Neural progenitor cell (in vitro differentiated cells): ENCODE results near the gene PHACTR1. TPM values are rescaled to one million over a fixed set of nuclear protein-coding genes. Genes with fewer than 3 reads are reported as not detected.

Experiments used
- DNase-seq: peaks from one replicate; pipeline ENCODE4 v3.0.0-alpha.2; 2016; ENCODE audit warnings: low spot score
- H2AFZ ChIP-seq: fragments of 200-600 bp; sonication (generic); replicated peaks from 2 replicates; pipeline ENCODE4 v1.6.1; 2016; ENCODE audit warnings: antibody characterized with exemption
- H3F3A ChIP-seq: fragments of 200-600 bp; sonication (generic); 2 replicates; pipeline ENCODE4 v1.6.1; 2016; ENCODE audit warnings: antibody characterized with exemption, low read depth
- H3K27ac ChIP-seq: fragments of 200-600 bp; sonication (generic); 2 replicates; pipeline ENCODE4 v1.5.1; 2016; ENCODE audit warnings: mild to moderate bottlenecking
- H3K27me3 ChIP-seq: fragments of 200-600 bp; sonication (generic); 2 replicates; pipeline ENCODE4 v1.6.1; 2016; ENCODE audit warnings: mild to moderate bottlenecking, moderate library complexity
- H3K36me3 ChIP-seq: fragments of 200-600 bp; sonication (generic); 2 replicates; pipeline ENCODE4 v1.5.1; 2016
- H3K4me1 ChIP-seq: fragments of 200-600 bp; sonication (generic); 2 replicates; pipeline ENCODE4 v1.6.1; 2016; ENCODE audit warnings: mixed run types
- H3K4me2 ChIP-seq: fragments of 200-600 bp; sonication (generic); 2 replicates; pipeline ENCODE4 v1.6.1; 2016
- H3K4me3 ChIP-seq: fragments of 200-600 bp; sonication (generic); 2 replicates; pipeline ENCODE4 v1.5.1; 2016
- H3K79me2 ChIP-seq: fragments of 200-600 bp; sonication (generic); 2 replicates; pipeline ENCODE4 v1.6.1; 2016; ENCODE audit warnings: low read depth
- H3K9ac ChIP-seq: fragments of 200-600 bp; sonication (generic); 2 replicates; pipeline ENCODE4 v1.6.1; 2016
- H3K9me3 ChIP-seq: fragments of 200-600 bp; sonication (generic); 2 replicates; pipeline ENCODE4 v1.5.1; 2016; ENCODE audit warnings: low read depth
- H4K20me1 ChIP-seq: fragments of 200-600 bp; sonication (generic); 2 replicates; pipeline ENCODE4 v1.6.1; 2016; ENCODE audit warnings: low read depth
- H3K27ac Mint-ChIP-seq: 3 replicates; pipeline ENCODE4 v1.8.0; 2021; ENCODE audit warnings: mixed read lengths
- H3K27me3 Mint-ChIP-seq: 2 replicates; pipeline ENCODE4 v1.8.0; 2022; ENCODE audit warnings: low read depth, mild to moderate bottlenecking, inconsistent platforms, moderate library complexity, mixed read lengths; ENCODE audit not compliant: insufficient read depth
- H3K36me3 Mint-ChIP-seq: 3 replicates; pipeline ENCODE4 v1.8.0; 2021; ENCODE audit warnings: mixed read lengths
- H3K4me1 Mint-ChIP-seq: 3 replicates; pipeline ENCODE4 v1.8.0; 2021; ENCODE audit warnings: mixed read lengths
- H3K4me3 Mint-ChIP-seq: 3 replicates; pipeline ENCODE4 v1.8.0; 2021; ENCODE audit warnings: mild to moderate bottlenecking, moderate library complexity, mixed read lengths
- H3K9me3 Mint-ChIP-seq: 3 replicates; pipeline ENCODE4 v1.8.0; 2020; ENCODE audit warnings: mixed read lengths
- EZH2 ChIP-seq: fragments of 200-600 bp; sonication (generic); IDR thresholded peaks from 2 replicates; pipeline ENCODE4 v1.6.1; 2017; ENCODE audit warnings: antibody characterized with exemption, mild to moderate bottlenecking, moderate library complexity
- EZH2phosphoT487 ChIP-seq: fragments of 200-600 bp; sonication (generic); IDR thresholded peaks from 2 replicates; pipeline ENCODE4 v1.6.1; 2017; ENCODE audit warnings: antibody characterized with exemption
- total RNA-seq: library from RNA; depleted of rRNA; stranded (reverse); fragments of >200 nt; gene quantifications from 2 replicates; pipeline ENCODE4 v1.2.3, GENCODE V29; 2015; ENCODE audit warnings: low replicate concordance
- TF ChIP-seq, protein P1 (sequence below): fragments of 200-600 bp; sonication (generic); IDR thresholded peaks from 2 replicates; pipeline ENCODE4 v1.5.1; 2017; ENCODE audit warnings: antibody characterized with exemption, mild to moderate bottlenecking

PHACTR1 gene
- total RNA-seq, 1 donor from 2014 or later: 2.4 TPM

GRCh38 chr6:13332349-13332706 lies 615.8 kb downstream of the PHACTR1 start:
- Histone ChIP-seq H3K36me3 (no peaks in the 10 kb centered on the region), H3F3A (peaks cover 8% of the 10 kb centered on the region), H3K79me2 (peaks cover 6% of the 10 kb centered on the region), H3K27ac (no peak overlapping the region), H2AFZ (no peak overlapping the region), H3K9ac (no peak overlapping the region), H3K9me3 (no peaks in the 10 kb centered on the region), H3K4me2 (no peak overlapping the region), H3K4me3 (no peak overlapping the region), H3K27me3 (no peaks in the 10 kb centered on the region), H3K4me1 (peaks cover 2% of the 10 kb centered on the region), H4K20me1 (no peaks in the 10 kb centered on the region)
- Mint-ChIP-seq H3K27ac (no peak overlapping the region), H3K36me3 (no peaks in the 10 kb centered on the region), H3K27me3 (peaks cover 4% of the 10 kb centered on the region), H3K9me3 (no peaks in the 10 kb centered on the region), H3K4me1 (peaks cover 13% of the 10 kb centered on the region), H3K4me3 (no peak overlapping the region)
- DNase-seq: no peak
- TF ChIP-seq, protein P1, sequence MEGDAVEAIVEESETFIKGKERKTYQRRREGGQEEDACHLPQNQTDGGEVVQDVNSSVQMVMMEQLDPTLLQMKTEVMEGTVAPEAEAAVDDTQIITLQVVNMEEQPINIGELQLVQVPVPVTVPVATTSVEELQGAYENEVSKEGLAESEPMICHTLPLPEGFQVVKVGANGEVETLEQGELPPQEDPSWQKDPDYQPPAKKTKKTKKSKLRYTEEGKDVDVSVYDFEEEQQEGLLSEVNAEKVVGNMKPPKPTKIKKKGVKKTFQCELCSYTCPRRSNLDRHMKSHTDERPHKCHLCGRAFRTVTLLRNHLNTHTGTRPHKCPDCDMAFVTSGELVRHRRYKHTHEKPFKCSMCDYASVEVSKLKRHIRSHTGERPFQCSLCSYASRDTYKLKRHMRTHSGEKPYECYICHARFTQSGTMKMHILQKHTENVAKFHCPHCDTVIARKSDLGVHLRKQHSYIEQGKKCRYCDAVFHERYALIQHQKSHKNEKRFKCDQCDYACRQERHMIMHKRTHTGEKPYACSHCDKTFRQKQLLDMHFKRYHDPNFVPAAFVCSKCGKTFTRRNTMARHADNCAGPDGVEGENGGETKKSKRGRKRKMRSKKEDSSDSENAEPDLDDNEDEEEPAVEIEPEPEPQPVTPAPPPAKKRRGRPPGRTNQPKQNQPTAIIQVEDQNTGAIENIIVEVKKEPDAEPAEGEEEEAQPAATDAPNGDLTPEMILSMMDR: no peak
- TF ChIP-seq EZH2: no peak

DNA sequence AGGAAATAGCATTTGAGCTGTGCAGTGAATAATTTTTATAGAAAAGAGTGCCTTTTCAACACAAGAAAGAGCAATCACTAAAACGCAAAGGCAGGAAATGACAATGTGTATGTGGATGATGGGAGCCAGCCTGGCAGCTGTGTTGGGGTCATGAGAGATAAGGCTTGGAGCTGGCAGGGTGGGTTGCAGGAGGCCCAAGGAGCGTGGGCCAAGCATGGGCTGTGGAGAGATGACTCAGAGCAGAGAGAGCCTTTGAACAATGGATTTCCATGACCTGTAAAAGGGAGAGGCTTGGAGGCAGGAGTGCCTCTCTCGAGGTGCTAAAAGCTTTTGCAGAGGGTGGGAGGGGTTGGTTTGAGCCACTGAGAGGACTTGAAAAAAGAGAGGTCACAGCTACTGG lies 618.4 kb downstream of the PHACTR1 start:
- Histone ChIP-seq H3K9me3 (no peaks in the 10 kb centered on the region), H3K4me3 (no peak overlapping the region), H3K27ac (no peak overlapping the region), H3K27me3 (no peaks in the 10 kb centered on the region), H2AFZ (no peak overlapping the region), H3K79me2 (no peaks in the 10 kb centered on the region), H4K20me1 (no peaks in the 10 kb centered on the region), H3K4me2 (no peak overlapping the region), H3K4me1 (no peaks in the 10 kb centered on the region), H3K9ac (no peak overlapping the region), H3F3A (no peaks in the 10 kb centered on the region), H3K36me3 (no peaks in the 10 kb centered on the region)
- no peak for DNase-seq
- Mint-ChIP-seq H3K4me1 (peaks cover 11% of the 10 kb centered on the region), H3K27ac (no peak overlapping the region), H3K36me3 (no peaks in the 10 kb centered on the region), H3K9me3 (no peaks in the 10 kb centered on the region), H3K4me3 (no peak overlapping the region), H3K27me3 (peaks cover 9% of the 10 kb centered on the region)
- TF ChIP-seq, protein P1: no peak
- no peak for TF ChIP-seq EZH2

GRCh38 chr6:13336553-13336952 lies 620.0 kb downstream of the PHACTR1 start:
- Histone ChIP-seq H3K4me2 (no peak overlapping the region), H3K27me3 (no peaks in the 10 kb centered on the region), H4K20me1 (no peaks in the 10 kb centered on the region), H3F3A (no peaks in the 10 kb centered on the region), H3K9me3 (no peaks in the 10 kb centered on the region), H3K4me1 (no peaks in the 10 kb centered on the region), H3K79me2 (no peaks in the 10 kb centered on the region), H3K36me3 (no peaks in the 10 kb centered on the region), H3K9ac (no peak overlapping the region), H3K4me3 (no peak overlapping the region), H3K27ac (no peak overlapping the region), H2AFZ (no peak overlapping the region)
- Mint-ChIP-seq H3K4me3 (no peak overlapping the region), H3K9me3 (no peaks in the 10 kb centered on the region), H3K4me1 (peaks cover 11% of the 10 kb centered on the region), H3K36me3 (no peaks in the 10 kb centered on the region), H3K27me3 (peaks cover 9% of the 10 kb centered on the region), H3K27ac (no peak overlapping the region)
- DNase-seq: peak; percentile 77
- TF ChIP-seq EZH2 (no peak), EZH2phosphoT487 (no peak)
- TF ChIP-seq, protein P1: peak; percentile 91

DNA sequence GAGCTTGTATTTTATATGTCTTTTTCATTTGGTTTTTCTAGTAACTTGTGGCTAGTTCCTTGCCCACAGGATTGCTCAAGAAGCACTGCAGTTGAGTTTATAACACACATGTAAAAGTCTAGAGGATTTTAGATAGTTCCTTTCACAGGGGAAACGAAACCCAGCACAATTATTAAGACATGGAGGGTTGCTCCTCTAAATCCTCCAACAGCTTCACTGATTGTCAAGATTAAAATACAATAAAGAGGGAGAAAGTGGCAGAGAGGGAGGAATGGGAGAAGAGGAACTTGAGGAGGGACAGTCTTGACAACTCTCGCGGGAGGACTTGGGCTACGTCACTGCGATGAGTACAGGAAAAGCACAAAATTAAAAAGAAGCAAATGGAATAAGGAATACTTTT lies 621.5 kb downstream of the PHACTR1 start:
- peak overlapping the region; percentile 34 for H2AFZ ChIP-seq
- H3K9me3 ChIP-seq: no peaks in the 10 kb centered on the region
- H3K36me3 ChIP-seq: no peaks in the 10 kb centered on the region
- no peak overlapping the region for H3K27ac ChIP-seq
- no peaks in the 10 kb centered on the region for H3F3A ChIP-seq
- no peaks in the 10 kb centered on the region for H3K27me3 ChIP-seq
- Mint-ChIP-seq H3K36me3 (no peaks in the 10 kb centered on the region), H3K9me3 (peaks cover 10% of the 10 kb centered on the region), H3K4me1 (peaks cover 11% of the 10 kb centered on the region), H3K27me3 (peaks cover 9% of the 10 kb centered on the region), H3K4me3 (no peak overlapping the region), H3K27ac (no peak overlapping the region)
- no peaks in the 10 kb centered on the region for H3K4me1 ChIP-seq
- H4K20me1 ChIP-seq: no peaks in the 10 kb centered on the region
- no peak overlapping the region for H3K4me2 ChIP-seq
- TF ChIP-seq, protein P1: no peak
- TF ChIP-seq EZH2phosphoT487: no peak
- TF ChIP-seq EZH2: no peak
- no peak overlapping the region for H3K9ac ChIP-seq
- no peak overlapping the region for H3K4me3 ChIP-seq
- no peaks in the 10 kb centered on the region for H3K79me2 ChIP-seq
- DNase-seq: no peak
